NT2/D1 (cell line): ENCODE results near the gene EFNA3.

ENCODE experiments used
- SUZ12 ChIP-seq: IDR thresholded peaks from 2 replicates; pipeline ENCODE4 v1.6.1; 2011; ENCODE audit not compliant: insufficient read length, insufficient read depth; ENCODE audit errors: extremely low read depth
- YY1 ChIP-seq: IDR thresholded peaks from 2 replicates; pipeline ENCODE4 v1.6.1; 2011; ENCODE audit not compliant: insufficient read length, insufficient read depth
- ZNF274 ChIP-seq: IDR thresholded peaks from 2 replicates; pipeline ENCODE4 v1.6.1; 2011; ENCODE audit warnings: mild to moderate bottlenecking, low read depth, low read length

DNA sequence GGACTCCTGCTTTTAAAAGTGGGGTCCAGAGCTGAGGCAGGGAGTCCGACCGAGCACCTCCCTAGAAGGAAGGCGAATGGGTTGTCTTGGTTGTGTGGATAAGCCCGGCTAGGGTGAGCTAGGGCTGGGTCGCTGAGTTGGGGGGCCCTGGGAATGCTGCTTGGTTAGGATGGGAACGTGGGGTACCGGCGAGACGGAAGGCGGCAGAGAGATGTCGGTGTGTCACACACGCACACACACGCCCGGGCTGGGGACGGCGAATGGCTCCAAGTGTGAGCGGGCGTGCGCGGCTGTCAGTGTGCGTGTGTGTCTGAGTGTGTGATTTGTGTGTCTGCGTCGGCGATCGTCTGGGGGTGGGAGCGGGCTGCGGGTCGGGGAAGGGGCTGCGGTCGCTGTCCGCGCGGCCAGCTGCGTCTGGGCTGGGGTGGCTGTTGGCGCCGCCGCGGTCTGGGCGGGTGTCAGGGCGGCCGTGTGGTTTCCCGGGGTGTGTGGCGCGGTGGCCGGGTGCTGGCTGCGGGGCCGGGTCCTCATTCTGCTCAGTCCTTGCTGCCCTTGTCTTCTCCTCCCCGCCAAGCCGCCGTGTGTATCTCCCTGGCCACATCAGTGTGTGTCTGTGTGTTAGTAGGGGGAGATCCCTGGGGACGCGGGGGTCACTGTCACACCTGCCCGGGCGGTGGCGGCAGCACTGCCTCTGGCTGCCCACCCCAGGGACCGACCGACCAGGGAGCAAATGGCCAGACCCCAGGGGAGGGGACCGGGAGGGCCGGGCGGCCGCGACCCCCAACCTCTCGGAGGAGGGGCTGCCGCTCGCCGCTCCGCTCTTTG, 1.1 kb downstream of the EFNA3 start:
- TF ChIP-seq YY1 (no peak), ZNF274 (no peak), SUZ12 (peak; percentile 79)
